ENCODE data around the gene OR8A1.
"Not testable (repeated sequence)": the region's sequence is repeated elsewhere in the genome, so short reads cannot be mapped to it uniquely, and the experiment has no call there.

The OR8A1 gene

GRCh38 chr11:124586238-124586860 is 16.6 kb downstream of the OR8A1 start:
- peak; percentile 84 for TF ChIP-seq CTCF (conservative IDR thresholded peaks at IDR 0.05; ENCODE audit: low read depth, low read length)
- no peak overlapping the region for H3K4me3 ChIP-seq (ENCODE audit: low read depth, low read length)
- peak; percentile 86 for DNase-seq (ENCODE audit: low read depth)

DNA sequence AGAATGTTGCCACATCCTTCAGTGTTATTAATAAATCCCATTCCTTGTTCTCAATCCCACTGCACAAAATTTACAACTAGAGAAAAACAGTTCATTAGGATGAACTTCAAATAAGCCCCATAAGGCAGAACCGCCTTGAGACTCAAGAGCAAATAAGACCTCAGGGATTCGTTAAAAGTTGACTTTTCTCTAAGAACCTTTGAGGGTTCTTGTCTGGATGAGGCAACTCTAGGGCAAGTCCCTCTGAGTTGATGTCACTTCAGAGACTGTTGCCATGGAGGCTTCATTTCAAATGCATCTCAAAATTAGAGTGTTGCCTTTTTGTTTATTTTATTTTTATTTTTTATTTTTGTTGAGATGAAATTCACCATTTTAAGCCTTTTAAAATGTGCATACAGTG is 21.6 kb downstream of the OR8A1 start:
- H3K4me3 ChIP-seq (ENCODE audit: low read depth, low read length): no peak overlapping the region
- TF ChIP-seq CTCF (conservative IDR thresholded peaks at IDR 0.05; ENCODE audit: low read depth, low read length): no peak
- no peak for DNase-seq (ENCODE audit: low read depth)

- no peak for DNase-seq (ENCODE audit: low read depth)
- no peak for TF ChIP-seq CTCF (conservative IDR thresholded peaks at IDR 0.05; ENCODE audit: low read depth, low read length)
- no peak overlapping the region for H3K4me3 ChIP-seq (ENCODE audit: low read depth, low read length)
Observed at GRCh38 chr11:124592627-124593026, 22.8 kb downstream of the OR8A1 start.

DNA sequence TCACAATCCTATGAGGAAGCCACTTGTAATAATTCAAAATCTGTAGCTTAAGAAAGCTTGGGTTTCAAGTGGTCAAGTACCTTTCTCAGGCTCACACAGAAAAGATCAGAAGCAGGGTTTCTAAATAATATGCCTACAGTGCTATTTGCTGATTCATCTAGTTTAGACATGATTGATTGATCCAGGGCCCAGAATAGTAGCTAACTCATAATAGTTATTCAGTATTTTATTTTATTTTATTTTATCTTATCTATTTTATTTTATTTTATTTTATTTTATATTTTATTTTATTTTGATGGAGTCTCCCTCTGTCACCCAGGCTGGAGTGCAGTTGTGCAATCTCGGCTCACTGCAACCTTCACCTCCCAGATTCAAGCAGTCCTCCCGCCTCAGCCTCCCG is 25.5 kb downstream of the OR8A1 start:
- TF ChIP-seq CTCF (conservative IDR thresholded peaks at IDR 0.05; ENCODE audit: low read depth, low read length): no peak
- no peak for DNase-seq (ENCODE audit: low read depth)
- no peak overlapping the region for H3K4me3 ChIP-seq (ENCODE audit: low read depth, low read length)

GRCh38 chr11:124597626-124598025 is 27.8 kb downstream of the OR8A1 start:
- TF ChIP-seq CTCF (conservative IDR thresholded peaks at IDR 0.05; ENCODE audit: low read depth, low read length): no peak
- DNase-seq (ENCODE audit: low read depth): no peak
- H3K4me3 ChIP-seq (ENCODE audit: low read depth, low read length): no peak overlapping the region

DNA sequence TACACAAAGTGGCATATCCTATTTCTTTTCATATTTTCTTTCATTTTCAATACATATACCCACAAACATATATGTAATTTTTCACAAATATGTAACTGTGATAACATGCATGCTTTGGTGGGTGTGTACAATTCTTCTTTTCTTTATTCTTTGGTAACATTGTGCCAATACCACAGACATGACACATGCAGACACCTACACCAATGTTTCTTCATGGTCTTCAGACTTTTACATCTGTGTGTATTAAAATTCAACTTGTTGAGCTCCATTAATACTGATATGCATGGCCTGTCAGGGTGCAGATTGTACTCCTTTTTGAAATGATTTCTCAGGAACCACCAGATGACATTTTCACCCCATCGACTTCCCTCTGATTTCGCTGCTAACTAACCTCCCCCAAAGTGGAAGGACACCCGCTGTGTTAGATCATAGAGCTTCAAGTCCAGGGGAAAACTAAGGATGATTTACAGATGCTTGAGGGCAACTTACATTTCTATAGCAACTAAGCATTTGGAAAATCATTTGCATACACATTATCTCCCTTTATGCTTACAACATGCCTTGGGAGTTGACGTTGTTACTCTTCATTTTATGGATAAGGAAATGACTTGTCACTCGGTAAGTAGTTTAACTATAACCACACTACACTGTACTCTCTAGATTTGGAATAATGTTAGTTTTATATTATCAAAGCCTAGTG is 31.0 kb downstream of the OR8A1 start:
- TF ChIP-seq CTCF (conservative IDR thresholded peaks at IDR 0.05; ENCODE audit: low read depth, low read length): no peak
- H3K4me3 ChIP-seq (ENCODE audit: low read depth, low read length): no peak overlapping the region
- DNase-seq (ENCODE audit: low read depth): no peak

DNA sequence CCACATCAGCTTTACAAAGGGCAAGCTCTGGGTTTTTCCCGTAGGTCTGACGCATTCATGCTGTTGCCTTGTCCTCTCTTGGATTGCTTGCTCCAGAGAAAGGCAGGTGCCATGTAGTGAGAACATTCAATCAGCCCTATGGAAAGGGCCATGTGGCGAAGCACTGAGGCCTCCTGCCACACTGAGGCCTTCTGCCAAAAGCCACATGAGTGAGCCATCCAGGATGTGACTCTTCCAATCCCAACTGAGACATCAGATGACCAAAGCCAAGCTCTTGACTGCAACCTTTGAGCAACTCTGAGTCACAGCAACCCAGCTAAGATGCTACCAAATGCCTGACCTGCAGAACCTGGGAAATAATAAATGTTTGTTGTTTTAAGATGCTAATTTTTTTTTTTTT is 32.4 kb downstream of the OR8A1 start:
- DNase-seq (ENCODE audit: low read depth): peak; percentile 29
- H3K4me3 ChIP-seq (ENCODE audit: low read depth, low read length): no peak overlapping the region
- no peak for TF ChIP-seq CTCF (conservative IDR thresholded peaks at IDR 0.05; ENCODE audit: low read depth, low read length)

DNA sequence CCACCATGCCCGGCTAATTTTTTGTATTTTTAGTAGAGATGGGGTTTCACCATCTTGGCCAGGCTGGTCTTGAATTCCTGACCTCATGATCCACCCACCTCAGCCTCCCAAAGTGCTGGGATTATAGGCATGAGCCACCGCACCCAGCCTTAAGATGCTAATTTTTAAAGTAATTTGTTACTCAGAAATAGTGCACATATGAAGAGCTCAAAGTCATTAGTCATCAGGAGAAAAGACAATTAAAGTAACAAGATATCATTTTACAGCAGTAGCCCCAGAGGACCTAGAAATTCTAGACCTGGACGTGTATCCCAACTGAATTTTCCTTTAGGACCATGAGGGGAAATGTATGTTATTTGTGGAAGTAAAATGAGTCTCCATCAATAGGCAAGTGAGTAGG is 32.9 kb downstream of the OR8A1 start:
- not testable (repeated sequence) for DNase-seq (ENCODE audit: low read depth); H3K4me3 ChIP-seq (ENCODE audit: low read depth, low read length)
